Activated CD8-positive, alpha-beta memory T cell treated with anti-CD3 and anti-CD28 coated beads, Interleukin-2, amount 50 U/mL, for 1 hour (primary cell): ENCODE data around the gene PRR36.
"Not testable (repeated sequence)": the region's sequence is repeated elsewhere in the genome, so short reads cannot be mapped to it uniquely, and the experiment has no call there.

ENCODE experiments used
- DNase-seq: peaks from one replicate; pipeline ENCODE4 v3.0.0-alpha.2; 2020; ENCODE audit errors: extremely low read depth

PRR36 gene

DNA sequence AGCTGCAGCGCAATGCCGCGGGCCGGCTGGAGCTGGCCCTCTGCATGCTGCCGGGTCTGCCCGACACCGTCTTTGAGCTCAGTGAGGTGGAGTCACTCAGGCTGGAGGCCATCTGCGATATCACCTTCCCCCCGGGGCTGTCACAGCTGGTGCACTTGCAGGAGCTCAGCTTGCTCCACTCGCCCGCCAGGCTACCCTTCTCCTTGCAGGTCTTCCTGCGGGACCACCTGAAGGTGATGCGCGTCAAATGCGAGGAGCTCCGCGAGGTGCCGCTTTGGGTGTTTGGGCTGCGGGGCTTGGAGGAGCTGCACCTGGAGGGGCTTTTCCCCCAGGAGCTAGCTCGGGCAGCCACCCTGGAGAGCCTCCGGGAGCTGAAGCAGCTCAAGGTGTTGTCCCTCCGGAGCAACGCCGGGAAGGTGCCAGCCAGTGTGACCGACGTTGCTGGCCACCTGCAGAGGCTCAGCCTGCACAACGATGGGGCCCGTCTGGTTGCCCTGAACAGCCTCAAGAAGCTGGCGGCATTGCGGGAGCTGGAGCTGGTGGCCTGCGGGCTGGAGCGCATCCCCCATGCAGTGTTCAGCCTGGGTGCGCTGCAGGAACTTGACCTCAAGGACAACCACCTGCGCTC lies 25.7 kb upstream of the PRR36 start:
- DNase-seq, result no peak

DNA sequence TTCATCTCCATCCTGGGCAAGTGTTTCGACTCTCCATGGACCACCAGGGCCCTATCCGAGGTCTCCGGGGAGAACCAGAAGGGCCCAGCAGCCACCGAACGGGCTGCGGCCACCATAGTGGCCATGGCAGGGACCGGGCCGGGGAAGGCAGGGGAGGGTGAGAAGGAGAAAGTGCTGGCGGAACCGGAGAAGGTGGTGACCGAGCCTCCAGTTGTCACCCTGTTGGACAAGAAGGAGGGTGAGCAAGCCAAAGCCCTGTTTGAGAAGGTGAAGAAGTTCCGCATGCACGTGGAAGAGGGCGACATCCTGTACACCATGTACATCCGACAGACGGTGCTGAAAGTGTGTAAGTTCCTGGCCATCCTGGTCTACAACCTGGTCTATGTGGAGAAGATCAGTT lies 24.8 kb upstream of the PRR36 start:
- DNase-seq, result no peak

DNA sequence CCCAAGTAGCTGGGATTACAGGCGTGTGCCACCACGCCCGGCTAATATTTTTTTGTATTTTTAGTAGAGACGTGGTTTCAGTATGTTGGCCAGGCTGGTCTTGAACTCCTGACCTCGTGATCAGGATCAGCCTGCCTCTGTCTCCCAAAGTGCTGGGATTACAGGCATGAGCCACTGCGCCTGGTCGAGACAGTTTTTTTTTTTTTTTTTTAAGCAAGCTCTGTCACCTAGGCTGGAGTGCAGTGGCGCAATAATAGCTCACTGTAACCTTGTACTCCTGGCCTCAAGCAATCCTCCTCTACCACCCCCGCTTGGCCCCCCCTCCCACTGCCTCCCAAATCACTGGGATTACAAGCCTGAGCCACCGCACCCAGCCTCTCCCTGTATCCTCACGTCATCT lies 23.1 kb upstream of the PRR36 start:
- DNase-seq, result no peak

DNA sequence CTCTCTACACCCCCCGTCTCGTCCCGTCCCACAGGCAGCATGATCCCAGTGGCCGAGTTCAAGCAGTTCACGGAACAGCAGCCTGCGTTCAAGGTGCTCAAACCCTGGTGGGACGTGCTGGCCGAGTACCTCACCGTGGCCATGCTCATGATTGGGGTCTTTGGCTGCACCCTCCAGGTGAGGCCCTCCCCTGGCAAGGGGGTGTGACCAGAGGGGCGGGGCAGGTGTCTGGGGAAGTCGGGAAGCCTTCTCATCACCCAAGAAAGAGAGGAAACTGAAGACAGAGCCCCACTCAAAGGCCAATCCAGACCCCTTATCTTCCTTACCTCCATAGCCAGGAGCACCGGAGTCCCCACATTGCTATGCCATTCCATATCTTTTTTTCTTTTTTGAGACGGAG lies 21.4 kb upstream of the PRR36 start:
- DNase-seq, result no peak

DNA sequence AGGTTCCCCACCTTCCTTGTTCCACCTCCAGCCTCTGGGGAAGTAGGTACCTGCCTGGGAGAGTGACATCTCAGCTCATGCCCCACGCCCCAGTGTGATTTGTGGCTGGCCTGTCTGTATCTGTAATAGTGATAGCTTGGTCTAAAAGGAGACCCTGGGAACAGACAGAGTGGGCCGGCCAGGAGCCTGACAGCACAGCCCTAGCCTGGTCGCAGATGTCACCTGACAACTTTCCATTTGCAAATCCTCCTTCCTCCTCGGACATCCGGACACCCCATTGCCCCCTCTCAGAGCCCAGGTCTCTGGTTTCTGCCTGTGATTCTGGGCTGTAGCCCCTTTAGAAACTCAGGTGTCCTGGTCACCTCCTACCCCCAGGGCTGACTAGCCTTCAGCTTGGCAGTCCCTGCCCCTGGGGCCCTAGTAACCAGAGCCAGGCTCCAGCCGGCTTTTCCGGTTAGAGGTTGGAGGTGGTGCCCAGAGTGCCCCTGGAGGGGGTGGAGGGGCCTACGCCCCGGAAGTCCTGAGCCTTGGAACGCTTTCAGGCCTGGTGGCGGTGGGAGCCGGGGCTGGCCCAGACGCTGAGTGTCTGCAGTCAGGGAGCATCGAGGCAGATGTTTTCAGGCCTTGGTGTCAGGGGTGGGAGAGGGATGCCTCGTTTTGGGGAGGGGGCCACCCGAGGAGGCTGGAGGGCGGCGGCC lies 20.6 kb upstream of the PRR36 start:
- no peak for DNase-seq

DNA sequence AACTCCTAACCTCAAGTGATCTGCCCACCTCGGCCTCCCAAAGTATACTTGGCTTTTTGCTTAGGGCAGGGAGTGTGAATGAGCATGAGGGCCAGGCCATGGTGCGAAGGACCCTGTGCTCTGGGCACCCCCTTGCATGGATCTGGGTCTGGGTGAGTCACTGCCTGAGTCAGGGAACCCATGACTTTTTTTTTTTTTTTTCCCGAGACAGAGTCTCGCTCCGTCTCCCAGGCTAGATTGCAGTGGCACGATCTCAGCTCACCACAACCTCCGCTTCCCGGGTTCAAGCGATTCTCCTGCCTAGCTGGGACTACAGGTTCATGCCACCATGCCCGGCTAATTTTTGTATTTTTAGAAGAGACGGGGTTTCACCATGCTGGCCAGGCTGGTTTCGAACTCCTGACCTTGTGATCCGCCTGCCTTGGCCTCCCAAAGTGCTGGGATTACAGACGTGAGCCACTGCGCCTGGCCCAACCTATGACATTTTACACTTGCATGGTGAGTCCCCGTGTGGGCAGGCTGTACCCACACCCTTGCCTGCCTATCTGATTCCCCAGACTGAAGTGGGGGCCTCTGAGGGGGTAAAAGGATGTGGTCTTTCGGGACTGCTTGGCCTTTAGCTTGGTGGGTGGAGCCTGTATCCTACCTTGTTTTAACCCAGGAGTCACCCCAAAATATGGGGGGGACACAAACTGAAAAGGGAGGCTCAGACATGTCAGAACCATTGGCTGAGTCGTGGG lies 19.3 kb upstream of the PRR36 start:
- DNase-seq, result not testable (repeated sequence)

DNA sequence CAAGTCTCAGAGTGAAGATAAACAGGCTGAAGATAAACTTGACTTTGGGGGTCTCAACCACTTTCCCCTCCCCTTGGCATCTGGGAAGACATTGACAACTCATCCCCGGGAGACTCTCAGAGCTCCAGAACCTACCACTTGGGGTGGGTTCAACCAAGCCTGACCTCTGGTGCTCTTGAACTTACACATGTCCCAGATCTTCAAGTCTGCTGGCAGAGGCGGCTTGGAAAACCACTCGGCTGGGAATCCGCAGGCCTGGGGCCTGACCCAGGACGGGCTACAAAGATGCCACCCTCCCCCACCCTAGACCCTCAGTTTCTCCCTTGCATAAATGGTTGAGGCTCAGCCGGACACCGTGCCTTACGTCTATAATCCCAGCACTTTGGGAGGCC lies 14.6 kb upstream of the PRR36 start:
- DNase-seq, result no peak

DNA sequence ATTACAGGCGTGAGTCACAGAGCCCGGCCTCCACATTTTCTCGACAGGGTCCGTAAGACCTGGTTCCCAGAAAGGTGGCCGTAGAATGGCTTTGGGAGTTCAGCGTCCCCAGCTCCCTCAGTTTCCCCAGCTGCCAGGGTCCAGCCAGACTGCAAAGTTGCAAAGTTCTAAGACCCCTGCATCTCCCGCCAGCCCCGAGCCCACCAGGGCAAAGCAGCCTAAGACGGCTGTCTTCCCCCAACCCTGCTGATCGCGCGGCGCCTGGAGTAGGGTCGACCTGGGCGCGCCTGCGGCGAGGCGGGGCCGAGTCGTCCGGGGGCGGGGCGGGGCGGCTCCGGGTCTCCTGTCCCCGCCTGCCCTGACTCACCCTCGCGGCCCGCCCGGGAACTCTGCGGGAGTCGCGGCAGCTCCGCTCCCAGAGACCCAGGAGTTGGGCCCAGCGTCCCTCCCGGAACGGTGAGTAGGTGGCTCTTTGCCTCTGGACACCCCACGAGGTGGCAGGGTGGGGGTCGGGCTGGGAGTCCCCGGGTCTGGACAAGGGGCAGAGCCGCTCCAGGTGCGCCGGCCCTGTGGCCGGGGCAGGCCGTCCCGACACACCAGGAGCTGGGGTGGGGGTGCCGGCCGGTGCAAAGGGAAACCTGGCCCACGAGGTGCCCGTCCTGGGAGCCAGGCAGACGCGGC lies 14.1 kb upstream of the PRR36 start, which contains the start of gene LRRC8E:
TSS of gene LRRC8E (plus strand) at position 366 of the 681 bp plus-strand sequence. CDS start 7,094 bp downstream, outside the sequence.
- no peak for DNase-seq

DNA sequence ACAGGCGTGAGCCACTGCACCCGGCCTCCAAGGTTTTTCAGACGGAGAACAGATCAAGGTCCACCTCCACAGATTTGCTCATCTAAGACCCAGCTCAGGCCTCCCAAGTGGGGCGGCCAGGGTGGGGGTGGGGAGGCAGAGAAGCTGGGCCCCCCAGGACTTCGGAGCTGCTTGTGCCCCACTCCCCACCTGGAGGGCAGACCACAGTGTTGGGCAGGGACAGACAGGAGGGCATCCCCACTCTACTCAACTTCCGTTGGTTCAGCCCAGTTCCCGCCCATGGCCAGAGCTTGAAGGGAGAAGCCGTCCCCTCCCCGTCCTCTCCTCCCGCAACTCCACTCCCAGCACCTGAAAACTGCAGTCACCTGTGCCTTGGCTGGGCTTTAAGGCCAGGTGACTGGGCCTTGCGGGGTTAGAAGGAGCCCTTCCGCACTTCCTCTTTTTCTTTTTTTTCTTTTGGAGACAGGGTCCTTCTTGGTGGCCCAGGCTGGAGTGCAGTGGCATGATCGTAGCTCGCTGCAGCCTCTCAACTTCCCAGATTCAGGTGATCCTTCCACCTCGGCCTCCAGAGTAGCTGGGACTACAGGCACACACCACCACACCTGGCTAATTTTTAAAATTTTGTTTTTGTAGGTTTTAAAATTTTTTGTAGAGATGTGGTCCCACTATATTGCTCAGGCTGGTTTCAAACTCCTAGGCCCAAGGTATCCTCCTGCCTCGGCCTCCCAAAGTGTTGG lies 13.4 kb upstream of the PRR36 start:
- no peak for DNase-seq

DNA sequence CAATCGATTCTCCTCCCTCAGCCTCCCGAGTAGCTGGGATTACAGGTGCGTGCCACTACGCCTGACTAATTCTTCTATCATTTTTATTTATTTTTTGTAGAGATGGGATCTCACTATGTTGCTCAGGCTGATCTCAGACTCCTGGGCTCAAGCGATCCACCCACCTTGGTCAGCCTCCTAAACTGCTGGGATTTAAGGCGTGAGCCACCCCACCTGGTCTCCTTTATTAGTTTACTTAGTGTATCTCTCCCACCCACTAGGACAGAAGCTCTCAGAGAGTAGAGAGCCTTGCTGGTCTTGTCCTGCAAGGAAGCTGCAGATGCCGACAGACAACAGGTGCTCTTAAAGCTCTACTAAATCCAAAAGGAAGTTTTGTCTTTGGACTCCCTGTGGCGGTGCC lies 11.6 kb upstream of the PRR36 start:
- DNase-seq, result no peak

DNA sequence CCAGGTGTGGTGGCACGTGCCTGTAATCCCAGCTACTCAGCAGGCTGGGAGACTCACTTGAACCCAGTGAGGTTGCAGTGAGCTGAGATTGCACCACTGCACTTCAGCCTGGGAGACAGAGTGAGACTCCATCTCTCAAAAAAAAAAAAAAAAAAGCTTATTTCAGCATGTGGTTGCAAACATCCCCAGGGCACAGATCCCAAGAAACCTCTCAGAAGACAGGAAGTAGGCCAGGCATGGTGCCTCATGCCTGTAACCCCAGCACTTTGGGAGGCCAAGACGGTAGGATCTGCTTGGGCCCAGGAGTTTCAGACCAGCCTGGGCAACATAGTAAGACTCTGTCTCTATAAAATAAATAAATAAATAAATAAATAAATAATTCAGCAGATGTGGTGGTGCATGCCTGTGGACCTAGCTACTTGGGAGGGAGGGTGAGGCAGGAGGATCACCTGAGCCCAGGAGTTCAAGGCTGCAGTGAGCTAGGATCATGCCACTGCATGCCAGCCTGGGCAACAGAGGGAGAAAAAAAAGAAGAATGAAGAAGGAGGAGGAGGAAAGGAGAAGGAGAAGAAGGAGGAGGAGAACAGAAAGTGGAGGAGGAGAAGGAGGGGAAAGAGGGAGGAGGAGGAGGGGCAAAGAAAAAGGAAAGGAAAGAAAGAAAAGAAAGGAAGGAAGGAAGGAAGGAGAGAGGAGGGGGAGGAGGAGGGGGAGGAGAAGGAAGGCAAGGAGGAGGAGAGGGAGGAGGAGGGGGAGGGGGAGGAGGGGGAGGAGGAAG lies 9.8 kb upstream of the PRR36 start:
- no peak for DNase-seq

DNA sequence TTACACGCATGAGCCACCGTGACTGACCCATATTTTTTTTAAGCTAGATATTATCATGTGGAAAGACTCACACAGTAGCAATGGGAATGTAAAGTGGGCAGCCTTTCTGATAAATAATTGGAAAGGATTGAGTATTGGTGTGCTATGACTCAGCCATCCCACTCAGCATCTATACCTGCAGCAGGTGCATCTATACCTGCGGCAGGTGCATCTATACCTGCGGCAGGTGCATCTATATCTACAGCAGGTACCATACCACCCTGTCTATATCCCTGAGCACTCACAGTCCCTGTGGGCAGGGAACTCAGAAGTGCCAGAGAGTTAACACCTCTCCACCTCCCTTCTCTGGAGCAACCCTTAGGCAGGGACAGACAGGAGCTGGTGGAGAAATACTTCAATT lies 8.9 kb upstream of the PRR36 start:
- no peak for DNase-seq

DNA sequence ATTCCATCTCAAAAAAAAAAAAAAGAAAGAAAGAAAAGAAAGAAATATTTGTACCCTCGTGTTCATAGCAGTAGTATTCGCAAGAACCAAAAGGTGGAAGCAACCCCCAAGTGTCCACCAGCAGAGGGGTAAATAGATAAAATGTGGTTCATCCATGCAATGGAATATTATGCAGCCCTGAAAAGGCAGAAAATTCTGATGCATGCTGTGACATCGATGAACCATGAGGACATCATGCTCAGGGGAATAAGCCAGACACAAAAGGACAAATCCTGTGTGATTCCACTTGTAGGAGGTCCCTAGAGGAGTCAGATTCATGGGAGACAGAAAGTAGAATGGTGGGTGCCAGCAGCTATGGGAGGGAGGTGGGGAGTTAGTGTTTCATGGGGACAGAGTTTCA lies 7.7 kb upstream of the PRR36 start:
- no peak for DNase-seq

DNA sequence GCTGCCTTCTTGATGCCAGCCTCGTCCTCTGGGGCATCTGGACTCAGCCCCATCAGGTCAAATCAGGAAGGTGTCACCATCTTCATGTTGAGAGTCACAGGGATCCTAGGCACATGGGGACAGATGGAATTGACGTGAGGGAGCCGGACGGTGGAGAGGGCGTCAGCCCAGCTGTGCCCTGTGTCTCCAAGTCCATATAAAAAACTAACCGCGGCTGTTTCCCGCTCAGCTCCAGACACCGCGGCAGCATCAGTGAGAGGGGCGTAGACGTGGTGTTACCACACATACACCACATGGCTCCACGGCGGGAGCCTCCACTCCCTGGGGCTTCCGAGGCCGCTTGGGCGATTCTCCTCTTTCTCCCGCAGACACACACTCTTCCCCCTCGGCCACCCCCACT lies 5.6 kb upstream of the PRR36 start:
- no peak for DNase-seq

DNA sequence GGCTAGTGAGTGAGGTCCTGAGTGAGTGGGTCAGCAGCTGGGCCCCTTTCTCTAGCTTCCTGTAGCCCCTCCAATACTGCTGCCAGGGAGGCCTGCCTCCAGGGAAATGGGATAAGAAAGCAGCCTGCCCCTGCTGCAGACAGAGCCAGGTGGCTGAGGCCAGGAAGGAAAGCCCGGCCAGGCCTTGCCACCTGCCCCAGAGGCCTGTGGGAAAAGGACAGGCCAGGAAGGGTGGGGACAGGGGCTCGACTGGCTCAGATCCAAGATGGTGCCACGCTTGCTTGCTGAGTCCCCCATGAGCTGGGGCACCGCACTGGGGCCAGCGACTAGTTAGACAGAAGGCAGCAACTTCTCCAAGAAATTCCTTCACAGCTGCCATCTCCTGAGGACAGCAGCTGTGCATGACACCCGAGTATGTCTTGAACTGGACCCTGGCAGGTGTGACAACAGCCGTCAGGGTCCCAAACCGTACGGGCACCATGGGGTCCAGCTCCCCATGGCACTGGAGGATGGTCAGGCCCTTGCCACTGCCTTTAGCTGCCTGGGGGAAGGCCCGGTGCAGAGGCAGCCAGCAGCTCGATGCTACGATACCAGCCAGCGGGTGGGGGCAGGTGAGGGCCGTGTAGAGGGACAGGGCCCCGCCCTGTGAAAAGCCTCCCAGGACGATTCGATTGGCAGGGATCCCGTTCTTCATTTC lies 5.1 kb upstream of the PRR36 start:
- no peak for DNase-seq

DNA sequence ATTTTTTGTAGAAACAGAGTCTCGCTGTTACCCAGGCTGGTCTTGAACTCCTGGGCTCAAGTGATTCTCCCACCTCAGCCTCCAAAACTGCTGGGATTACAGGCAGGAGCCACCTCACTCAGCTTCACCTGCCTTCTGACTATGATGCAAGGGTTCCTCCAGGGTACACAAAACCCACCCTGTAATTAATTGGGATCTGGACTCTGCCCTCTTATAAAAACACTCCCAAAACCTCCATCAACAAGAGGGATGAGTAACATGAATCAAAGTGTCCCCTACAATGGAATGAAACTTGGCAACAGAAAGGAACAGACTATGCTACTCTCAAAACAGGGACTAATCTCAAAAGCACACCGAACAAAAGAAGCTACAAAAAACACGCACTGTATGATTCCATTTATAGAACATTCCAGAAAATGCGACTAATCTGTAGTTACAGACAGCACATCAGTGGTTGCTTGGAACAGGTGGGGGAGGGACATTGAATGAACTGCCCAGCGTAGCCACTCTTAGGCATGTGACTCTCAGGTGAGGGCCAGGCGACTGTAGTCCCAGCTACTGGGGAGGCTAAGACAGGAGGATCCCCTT lies 3.2 kb upstream of the PRR36 start:
- DNase-seq, result no peak

DNA sequence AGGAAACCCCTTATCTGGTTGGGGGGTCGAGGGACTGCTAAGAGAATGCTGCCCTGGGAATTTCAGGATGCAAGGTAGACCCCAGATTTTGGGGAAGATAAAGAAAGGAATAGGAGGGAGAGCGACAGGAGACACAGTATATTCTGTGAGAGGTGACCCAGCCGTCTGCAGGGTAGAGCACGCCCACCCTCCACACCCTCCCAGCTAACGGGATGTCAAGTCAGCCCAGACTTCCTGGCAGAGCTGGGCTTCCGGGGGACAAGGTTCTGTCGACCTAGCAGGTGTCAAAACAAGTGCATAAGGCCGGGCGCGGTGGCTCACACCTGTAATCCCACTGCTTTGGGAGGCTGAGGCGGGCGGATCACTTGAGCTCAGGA lies 695 bp upstream of the PRR36 start:
- DNase-seq, result no peak

DNA sequence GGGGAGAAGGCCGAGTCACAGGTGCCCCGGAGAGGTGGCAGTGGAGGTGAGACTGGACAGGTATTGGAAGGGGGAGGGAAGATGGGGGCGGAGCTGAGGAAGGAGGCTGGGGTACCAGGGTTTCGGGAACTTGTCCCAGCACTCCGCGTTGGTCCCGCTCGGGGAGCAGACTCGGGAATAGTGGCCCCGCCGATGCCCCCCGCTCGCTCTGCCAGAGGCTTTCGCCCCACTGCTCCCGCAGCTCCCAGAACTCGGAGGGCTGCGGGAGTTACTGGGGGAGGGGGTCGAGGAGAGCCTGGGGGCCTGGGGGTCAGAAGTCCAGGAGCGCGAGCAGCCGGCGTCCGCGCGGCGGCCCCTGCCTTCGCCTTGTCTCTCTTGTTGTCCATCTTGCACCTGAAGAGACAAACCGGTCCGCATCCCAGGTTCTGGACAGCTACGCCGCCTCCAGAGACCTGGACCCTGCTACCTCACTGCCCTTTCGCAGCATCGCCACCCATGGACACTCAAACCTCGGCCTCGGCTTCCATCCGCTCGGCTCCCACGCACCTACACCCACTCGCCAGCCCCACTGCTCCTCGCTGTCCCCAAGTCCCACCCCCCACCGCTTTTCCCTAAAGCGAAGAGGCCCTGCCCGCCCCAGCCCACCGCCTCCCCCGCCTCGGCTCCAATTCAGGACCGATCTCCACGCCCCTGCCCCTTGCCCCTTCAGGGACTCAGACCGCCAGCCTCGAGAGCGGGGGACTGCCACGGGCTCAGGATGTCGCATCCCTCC lies 700 bp downstream of the PRR36 start:
- no peak for DNase-seq
